SK-N-SH treated with all-trans-retinoic acid at 6 μM for 48 hours (cell line): ENCODE data around the gene COQ2.

ENCODE experiments used
- ATAC-seq: fragments of 200-7000 bp; cut with Tn5 transposase; 3 replicates; pipeline ENCODE4 v1.9.1; 2020; ENCODE audit warnings: mild to moderate bottlenecking, moderate library complexity
- ESRRG ChIP-seq: fragments of 250-450 bp; sonication (Bioruptor Pico); IDR thresholded peaks from 2 replicates; pipeline ENCODE4 v1.6.1; 2021; ENCODE audit warnings: mild to moderate bottlenecking
- GLIS3 ChIP-seq: fragments of 250-450 bp; sonication (Bioruptor Pico); IDR thresholded peaks from 2 replicates; pipeline ENCODE4 v1.5.0; 2020; ENCODE audit warnings: mild to moderate bottlenecking, moderate library complexity
- POU6F1 ChIP-seq: fragments of 250-450 bp; sonication (Bioruptor Pico); IDR thresholded peaks from 2 replicates; pipeline ENCODE4 v1.8.0; 2021; ENCODE audit warnings: low read depth, mild to moderate bottlenecking, moderate library complexity, borderline replicate concordance
- PPARA ChIP-seq: fragments of 250-450 bp; sonication (Bioruptor Pico); IDR thresholded peaks from 2 replicates; pipeline ENCODE4 v1.5.0; 2020; ENCODE audit warnings: mild to moderate bottlenecking, borderline replicate concordance
- ZC3H10 ChIP-seq: fragments of 250-450 bp; sonication (Bioruptor Pico); IDR thresholded peaks from 2 replicates; pipeline ENCODE4 v1.5.1; 2021; ENCODE audit warnings: mild to moderate bottlenecking, moderate library complexity
- ZFP3 ChIP-seq: fragments of 250-450 bp; sonication (Bioruptor Pico); IDR thresholded peaks from 2 replicates; pipeline ENCODE4 v1.5.0; 2020; ENCODE audit warnings: mild to moderate bottlenecking, moderate library complexity
- ZFP30 ChIP-seq: fragments of 450-650 bp; formaldehyde crosslinking; IDR thresholded peaks from 2 replicates; pipeline ENCODE4 v1.5.0; 2022; ENCODE audit warnings: mild to moderate bottlenecking, moderate library complexity
- ZNF565 ChIP-seq: fragments of 450-650 bp; formaldehyde crosslinking; conservative IDR thresholded peaks from 2 replicates; pipeline ENCODE4 v1.5.0; 2020; ENCODE audit warnings: low read depth, mild to moderate bottlenecking, moderate library complexity

COQ2 gene

DNA sequence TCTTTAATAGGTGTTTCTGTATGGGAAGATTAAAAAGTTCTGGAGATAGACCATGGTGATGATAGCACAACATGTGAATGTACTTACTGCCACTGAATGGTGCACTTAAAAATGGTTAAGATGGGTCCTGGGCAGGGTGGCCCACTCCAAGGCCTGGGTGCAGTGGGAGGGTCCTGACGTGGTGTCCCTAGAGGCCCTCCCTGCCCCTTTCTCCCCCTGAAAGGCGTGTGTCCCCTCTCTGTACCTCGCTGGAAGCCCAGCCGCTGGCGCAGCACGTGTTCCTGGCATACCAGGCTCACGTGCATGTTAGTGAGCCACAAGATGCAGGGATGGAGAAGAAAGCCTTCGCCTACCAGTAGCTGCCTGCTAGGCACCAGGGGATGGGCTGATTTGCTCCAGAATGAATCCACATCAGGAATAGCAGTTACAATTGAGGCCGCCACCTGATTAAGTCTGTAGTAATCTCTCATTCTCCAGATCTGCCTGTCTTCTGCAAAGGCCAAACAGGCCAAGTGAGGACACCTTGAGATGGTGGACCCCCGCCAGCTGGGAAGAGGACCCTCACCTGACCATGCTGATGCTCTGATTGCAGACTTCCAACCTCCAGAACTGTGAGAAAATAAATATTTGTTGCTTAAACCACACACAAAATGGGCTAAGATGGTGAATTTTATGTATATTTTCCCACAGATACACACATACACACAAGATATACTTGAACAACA lies 67.5 kb downstream of the COQ2 start:
- TF ChIP-seq GLIS3 (CRISPR knock-in tag) (no peak), ZC3H10 (CRISPR knock-in tag) (no peak), ZNF565 (no peak)
- no peak for ATAC-seq

- ATAC-seq, result no peak
- TF ChIP-seq ZFP3 (CRISPR knock-in tag) (no peak), ZC3H10 (CRISPR knock-in tag) (no peak), POU6F1 (CRISPR knock-in tag) (no peak), PPARA (CRISPR knock-in tag) (no peak), ESRRG (CRISPR knock-in tag) (no peak), ZFP30 (CRISPR knock-in tag) (no peak)
Observed at GRCh38 chr4:83214079-83214478, 70.5 kb downstream of the COQ2 start.
